ENCODE data around the gene MTHFD2L. TPM values are rescaled to one million over a fixed set of nuclear protein-coding genes. Genes with fewer than 3 reads are reported as not detected.

The MTHFD2L gene
- total RNA-seq, 4 donors from 2014 or later, result 22.3 to 30.8 (median 27.0) TPM

GRCh38 chr4:74237425-74237966, 79.6 kb downstream of the MTHFD2L start:
- DNase-seq, result no peak
- no peak for TF ChIP-seq POLR2A (IDR thresholded peaks at IDR 0.05)
- TF ChIP-seq CTCF (IDR thresholded peaks at IDR 0.05), result no peak
- no peak overlapping the region for H3K27ac ChIP-seq
- H3K27me3 ChIP-seq, result no peaks in the 10 kb centered on the region
- H3K9me3 ChIP-seq, result no peaks in the 10 kb centered on the region
- H3K4me1 ChIP-seq, result no peaks in the 10 kb centered on the region
- H3K36me3 ChIP-seq, result no peaks in the 10 kb centered on the region
- intact Hi-C loops (cut with DNase I), result no loop called here
- 97% methylated on average over 3 of the region's 3 CpGs for WGBS, 2 donors
- H3K4me3 ChIP-seq (replicated peaks in 1 of 3), result no peak overlapping the region

DNA sequence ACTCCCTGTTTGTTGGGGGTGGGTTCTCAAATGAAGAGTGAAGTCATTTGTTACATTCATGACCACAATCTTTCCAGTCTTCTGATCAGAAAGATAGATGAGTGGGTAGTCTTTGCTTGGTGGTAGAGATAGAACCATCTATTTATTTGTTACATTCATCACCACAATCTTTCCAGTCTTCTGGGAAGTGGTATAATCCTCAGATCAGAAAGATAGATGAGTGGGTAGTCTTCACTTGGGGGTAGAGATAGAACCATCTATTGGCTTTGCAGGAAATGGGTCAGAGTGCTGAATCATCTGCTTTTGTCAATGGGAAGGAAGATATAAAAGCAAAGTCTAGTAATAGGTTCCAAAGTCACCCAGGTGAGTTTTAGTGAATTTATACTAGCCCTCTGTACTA, 86.1 kb downstream of the MTHFD2L start:
- Histone ChIP-seq H3K27ac (no peak overlapping the region), H3K27me3 (no peaks in the 10 kb centered on the region), H3K4me1 (no peaks in the 10 kb centered on the region), H3K36me3 (no peaks in the 10 kb centered on the region), H3K4me3 (replicated peaks in 1 of 3) (no peak overlapping the region), H3K9me3 (no peaks in the 10 kb centered on the region)
- intact Hi-C loops (cut with DNase I), result no loop called here
- DNase-seq, result no peak
- no peak for TF ChIP-seq CTCF (IDR thresholded peaks at IDR 0.05)
- no peak for TF ChIP-seq POLR2A (IDR thresholded peaks at IDR 0.05)

GRCh38 chr4:74252933-74253332, 95.0 kb downstream of the MTHFD2L start:
- DNase-seq, result no peak
- TF ChIP-seq POLR2A (IDR thresholded peaks at IDR 0.05), result no peak
- TF ChIP-seq CTCF (IDR thresholded peaks at IDR 0.05), result no peak
- Histone ChIP-seq H3K36me3 (no peaks in the 10 kb centered on the region), H3K9me3 (no peaks in the 10 kb centered on the region), H3K27me3 (no peaks in the 10 kb centered on the region), H3K4me1 (no peaks in the 10 kb centered on the region), H3K27ac (no peak overlapping the region), H3K4me3 (replicated peaks in 1 of 3) (no peak overlapping the region)
- intact Hi-C loops (cut with DNase I), result no loop called here

DNA sequence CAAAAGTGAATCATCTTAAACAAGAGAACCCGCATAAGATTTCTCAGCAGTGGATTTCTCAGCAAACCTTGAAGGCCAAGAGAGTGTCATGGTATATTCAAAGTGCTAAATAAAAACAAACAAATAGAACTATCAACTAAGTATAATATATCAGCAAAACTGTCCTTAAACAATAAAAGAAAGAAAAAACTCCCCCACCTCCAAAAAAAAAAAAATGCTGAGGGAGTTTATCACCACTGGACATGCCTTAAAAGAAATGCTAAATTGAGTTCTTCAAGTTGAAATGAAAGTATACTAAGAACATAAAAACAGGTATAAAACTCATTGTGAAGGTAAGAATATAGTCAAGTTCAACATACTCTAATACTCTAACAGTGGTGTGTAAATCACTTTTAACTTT, 96.5 kb downstream of the MTHFD2L start:
- no peak for DNase-seq
- 94 to 100% methylated on average over 1 of the region's 1 CpG for WGBS, 2 donors
- Histone ChIP-seq H3K4me1 (no peaks in the 10 kb centered on the region), H3K9me3 (no peaks in the 10 kb centered on the region), H3K27me3 (no peaks in the 10 kb centered on the region), H3K36me3 (no peaks in the 10 kb centered on the region), H3K4me3 (replicated peaks in 1 of 3) (no peak overlapping the region), H3K27ac (no peak overlapping the region)
- no peak for TF ChIP-seq CTCF (IDR thresholded peaks at IDR 0.05)
- no peak for TF ChIP-seq POLR2A (IDR thresholded peaks at IDR 0.05)
- intact Hi-C loops (cut with DNase I), result no loop called here

GRCh38 chr4:74255096-74255495, 97.2 kb downstream of the MTHFD2L start:
- H3K4me3 ChIP-seq (replicated peaks in 1 of 3), result no peak overlapping the region
- intact Hi-C loops (cut with DNase I), result no loop called here

More at GRCh38 chr4:74255096-74255495, 97.2 kb downstream of the MTHFD2L start:
- H3K36me3 ChIP-seq, result no peaks in the 10 kb centered on the region
- TF ChIP-seq CTCF (IDR thresholded peaks at IDR 0.05) (no peak), POLR2A (IDR thresholded peaks at IDR 0.05) (no peak)
- DNase-seq, result no peak
- no peak overlapping the region for H3K27ac ChIP-seq
- WGBS, 2 donors, result 92 to 100% methylated on average over 1 of the region's 1 CpG
- H3K9me3 ChIP-seq, result no peaks in the 10 kb centered on the region
- H3K4me1 ChIP-seq, result no peaks in the 10 kb centered on the region
- H3K27me3 ChIP-seq, result no peaks in the 10 kb centered on the region
